H9 (cell line): ENCODE data around the gene TRAF2. TPM values are rescaled to one million over a fixed set of nuclear protein-coding genes. Genes with fewer than 3 reads are reported as not detected.
"Not testable (repeated sequence)": the region's sequence is repeated elsewhere in the genome, so short reads cannot be mapped to it uniquely, and the experiment has no call there.

Experiments used
- DNase-seq: peaks from one replicate; pipeline ENCODE4 v3.0.0-alpha.2; 2017
- H2AFZ ChIP-seq: one replicate; pipeline ENCODE4 v1.6.1; 2013; ENCODE audit warnings: mild to moderate bottlenecking, low read length, control low read depth, moderate library complexity
- H2AK5ac ChIP-seq: 2 replicates; pipeline ENCODE4 v1.6.1; 2013; ENCODE audit warnings: low read length, control low read depth, mixed read lengths; ENCODE audit not compliant: insufficient read length
- H2BK120ac ChIP-seq: one replicate; pipeline ENCODE4 v1.6.1; 2013; ENCODE audit warnings: low read depth, mild to moderate bottlenecking, low read length, control low read depth, inconsistent platforms; ENCODE audit not compliant: poor library complexity, severe bottlenecking
- H2BK12ac ChIP-seq: 2 replicates; pipeline ENCODE4 v1.6.1; 2013; ENCODE audit warnings: low read length, control low read depth, mixed read lengths, low read depth; ENCODE audit not compliant: insufficient read length
- H2BK15ac ChIP-seq: 2 replicates; pipeline ENCODE4 v1.6.1; 2013; ENCODE audit warnings: low read depth, low read length, control low read depth
- H2BK20ac ChIP-seq: one replicate; pipeline ENCODE4 v1.6.1; 2013; ENCODE audit warnings: low read depth, mild to moderate bottlenecking, low read length, control low read depth, inconsistent platforms; ENCODE audit not compliant: poor library complexity, severe bottlenecking
- H2BK5ac ChIP-seq: 2 replicates; pipeline ENCODE4 v1.6.1; 2013; ENCODE audit warnings: low read length, control low read depth, mixed read lengths; ENCODE audit not compliant: insufficient read length
- H3K14ac ChIP-seq: 2 replicates; pipeline ENCODE4 v1.6.1; 2013; ENCODE audit warnings: low read length, control low read depth; ENCODE audit not compliant: insufficient read depth
- H3K18ac ChIP-seq: 2 replicates; pipeline ENCODE4 v1.6.1; 2013; ENCODE audit warnings: low read depth, mild to moderate bottlenecking, mixed read lengths, low read length, control low read depth; ENCODE audit not compliant: insufficient read length
- H3K23ac ChIP-seq: 2 replicates; pipeline ENCODE4 v1.6.1; 2013; ENCODE audit warnings: low read length, control low read depth, mixed read lengths, low read depth; ENCODE audit not compliant: insufficient read length
- H3K23me2 ChIP-seq: 2 replicates; pipeline ENCODE4 v1.6.1; 2013; ENCODE audit warnings: low read depth, mild to moderate bottlenecking, mixed read lengths, low read length, control low read depth; ENCODE audit not compliant: insufficient read length, poor library complexity, severe bottlenecking
- H3K27ac ChIP-seq: 2 replicates; pipeline ENCODE4 v1.5.1; 2013; ENCODE audit warnings: low read length, control low read depth, mixed read lengths, low read depth; ENCODE audit not compliant: insufficient read length
- H3K27me3 ChIP-seq: 2 replicates; pipeline ENCODE4 v1.6.1; 2013; ENCODE audit warnings: low read length, control low read depth, inconsistent platforms; ENCODE audit not compliant: insufficient read depth
- H3K4ac ChIP-seq: 2 replicates; pipeline ENCODE4 v1.6.1; 2013; ENCODE audit warnings: low read depth, mild to moderate bottlenecking, control low read depth, inconsistent platforms, low read length, moderate library complexity
- H3K4me1 ChIP-seq: 2 replicates; pipeline ENCODE4 v1.6.1; 2013; ENCODE audit warnings: low read length, control low read depth, inconsistent platforms; ENCODE audit not compliant: insufficient read depth
- H3K4me2 ChIP-seq: 2 replicates; pipeline ENCODE4 v1.6.1; 2013; ENCODE audit warnings: low read length, control low read depth, mixed read lengths; ENCODE audit not compliant: insufficient read length, insufficient read depth
- H3K56ac ChIP-seq: 2 replicates; pipeline ENCODE4 v1.6.1; 2013; ENCODE audit warnings: low read depth, mild to moderate bottlenecking, mixed read lengths, low read length, control low read depth; ENCODE audit not compliant: insufficient read length
- H3K79me1 ChIP-seq: 2 replicates; pipeline ENCODE4 v1.6.1; 2013; ENCODE audit warnings: low read depth, mild to moderate bottlenecking, moderate library complexity, low read length, control low read depth, inconsistent platforms; ENCODE audit not compliant: insufficient read depth, poor library complexity, severe bottlenecking
- H3K79me2 ChIP-seq: 2 replicates; pipeline ENCODE4 v1.6.1; 2013; ENCODE audit warnings: low read length, control low read depth, inconsistent platforms; ENCODE audit not compliant: insufficient read depth
- H3K9ac ChIP-seq: 2 replicates; pipeline ENCODE4 v1.6.1; 2013; ENCODE audit warnings: low read length, control low read depth, mixed read lengths; ENCODE audit not compliant: insufficient read length; ENCODE audit errors: extremely low read depth
- H3K9me3 ChIP-seq: one replicate; pipeline ENCODE4 v1.6.1; 2013; ENCODE audit warnings: low read depth, low read length, inconsistent platforms; ENCODE audit not compliant: control insufficient read depth
- H3T11ph ChIP-seq: one replicate; pipeline ENCODE4 v1.6.1; 2013; ENCODE audit warnings: mild to moderate bottlenecking, low read length, control low read depth, inconsistent platforms
- H4K20me1 ChIP-seq: one replicate; pipeline ENCODE4 v1.6.1; 2013; ENCODE audit not compliant: control insufficient read depth, insufficient read length, insufficient read depth
- H4K5ac ChIP-seq: 2 replicates; pipeline ENCODE4 v1.6.1; 2013; ENCODE audit warnings: low read depth, mild to moderate bottlenecking, mixed read lengths, low read length, control low read depth; ENCODE audit not compliant: insufficient read length
- H4K8ac ChIP-seq: replicated peaks from 2 replicates; pipeline ENCODE4 v1.6.1; 2013; ENCODE audit warnings: low read length, control low read depth, mixed read lengths, low read depth; ENCODE audit not compliant: insufficient read length
- H4K91ac ChIP-seq: 2 replicates; pipeline ENCODE4 v1.6.1; 2013; ENCODE audit warnings: low read depth, mild to moderate bottlenecking, moderate library complexity, mixed read lengths, low read length, control low read depth; ENCODE audit not compliant: insufficient read length
- H3K27ac Mint-ChIP-seq, 3 experiments: 2 replicates in 2 of 3; 3 replicates in 1 of 3; pipeline ENCODE4 v1.8.0; 2020 to 2021; ENCODE audit warnings: mixed read lengths in 3 of 3, mild to moderate bottlenecking in 1 of 3, moderate library complexity in 1 of 3
- H3K27me3 Mint-ChIP-seq: 2 replicates; pipeline ENCODE4 v1.8.0; 2021; ENCODE audit warnings: low read depth, mild to moderate bottlenecking, moderate library complexity, mixed read lengths
- H3K36me3 Mint-ChIP-seq, 3 experiments: 2 replicates in 2 of 3; 3 replicates in 1 of 3; pipeline ENCODE4 v1.8.0; 2020 to 2021; ENCODE audit warnings: low read depth in 3 of 3, mixed read lengths in 3 of 3; ENCODE audit not compliant: insufficient read depth in 1 of 3
- H3K4me1 Mint-ChIP-seq, 2 experiments: 2 replicates each; pipeline ENCODE4 v1.8.0; 2020; ENCODE audit warnings: mixed read lengths in 2 of 2
- H3K4me3 Mint-ChIP-seq, 2 experiments: 2 replicates in 1 of 2; 3 replicates in 1 of 2; pipeline ENCODE4 v1.8.0; 2020 to 2021; ENCODE audit warnings: mild to moderate bottlenecking in 2 of 2, mixed read lengths in 2 of 2, moderate library complexity in 1 of 2
- H3K9me3 Mint-ChIP-seq, 2 experiments: 2 replicates in 1 of 2; 3 replicates in 1 of 2; pipeline ENCODE4 v1.8.0; 2020; ENCODE audit warnings: mild to moderate bottlenecking in 2 of 2, mixed read lengths in 2 of 2, moderate library complexity in 1 of 2
- WGBS: extraction: QIAGEN DNeasy Blood & Tissue Kit; methylation state at CpG from one replicate; pipeline ENCODE4 v1.1.7; 2013; ENCODE audit warnings: missing lambda C conversion rate, low lambda C conversion rate, mixed read lengths; ENCODE audit not compliant: insufficient read length; ENCODE audit errors: extremely low coverage; 5-methylcytosine and 5-hydroxymethylcytosine counted together
- total RNA-seq: library from RNA; stranded (reverse); gene quantifications from 2 replicates; pipeline ENCODE4 v1.2.1, GENCODE V29; 2021
- TF ChIP-seq, protein P1 (sequence below): fragments of 200-600 bp; sonication (generic); conservative IDR thresholded peaks from 3 replicates; pipeline ENCODE4 v1.8.0; 2021; ENCODE audit warnings: antibody characterized with exemption, mild to moderate bottlenecking

The TRAF2 gene
- total RNA-seq, 1 experiment from 2014 or later = 48.8 TPM

GRCh38 chr9:136842380-136842948 lies 43.9 kb upstream of the TRAF2 start, which contains the start of gene AJM1:
Gene AJM1, plus strand, starts transcription at chr9:136842478. Its CDS starts 1,937 bp downstream, at chr9:136844415.
- peaks cover 16 to 28% of the 10 kb centered on the region in 2 experiments for H3K4me1 Mint-ChIP-seq
- H3K23ac ChIP-seq = not testable (repeated sequence)

GRCh38 chr9:136843159-136843800 lies 43.0 kb upstream of the TRAF2 start:
- not testable (repeated sequence) for H2BK12ac ChIP-seq, H4K8ac ChIP-seq, H2BK5ac ChIP-seq, H3K18ac ChIP-seq, H3K4ac ChIP-seq, H3K4me2 ChIP-seq, H3K27me3 Mint-ChIP-seq, H3K9me3 Mint-ChIP-seq, H3K79me1 ChIP-seq, H3K79me2 ChIP-seq, H2BK20ac ChIP-seq, H2AK5ac ChIP-seq, H3K56ac ChIP-seq, DNase-seq, H3K4me1 ChIP-seq, H3K27ac Mint-ChIP-seq, H3K23me2 ChIP-seq, H3T11ph ChIP-seq, H3K23ac ChIP-seq, H3K9ac ChIP-seq, H2BK120ac ChIP-seq, H2AFZ ChIP-seq, H4K91ac ChIP-seq, H3K14ac ChIP-seq, H3K27me3 ChIP-seq, H4K5ac ChIP-seq, H3K27ac ChIP-seq, H2BK15ac ChIP-seq, H3K9me3 ChIP-seq, H4K20me1 ChIP-seq
- H3K36me3 Mint-ChIP-seq = peaks cover 0 to 13% (median 12%) of the 10 kb centered on the region in 3 experiments; a peak in 4 of 7 replicates
- WGBS = no CpG with 5 or more reads among the region's 21 CpGs
- peaks cover 16 to 28% of the 10 kb centered on the region in 2 experiments for H3K4me1 Mint-ChIP-seq
- H3K4me3 Mint-ChIP-seq = peak overlapping the region in 1 of 2 experiments; percentile 12; a peak in 1 of 5 replicates

More at GRCh38 chr9:136842380-136842948, 43.9 kb upstream of the TRAF2 start, which contains the start of gene AJM1:
- not testable (repeated sequence) for H3K27me3 ChIP-seq, H3K4ac ChIP-seq, H3T11ph ChIP-seq, H4K5ac ChIP-seq, H2AK5ac ChIP-seq, H2BK120ac ChIP-seq, H3K23me2 ChIP-seq, H3K14ac ChIP-seq, H3K79me2 ChIP-seq, H2BK12ac ChIP-seq, H3K4me2 ChIP-seq, H3K56ac ChIP-seq, H3K27me3 Mint-ChIP-seq, H3K9ac ChIP-seq, H4K91ac ChIP-seq, H3K9me3 Mint-ChIP-seq, H2AFZ ChIP-seq, H2BK15ac ChIP-seq, H3K27ac ChIP-seq, H3K79me1 ChIP-seq, H4K20me1 ChIP-seq, H3K9me3 ChIP-seq, H3K4me1 ChIP-seq, H3K18ac ChIP-seq, H2BK5ac ChIP-seq, H2BK20ac ChIP-seq, H4K8ac ChIP-seq
- Mint-ChIP-seq H3K36me3 (peaks cover 0 to 15% (median 15%) of the 10 kb centered on the region in 3 experiments; a peak in 4 of 7 replicates), H3K4me3 (peak within 1 kb of the TSS in 1 of 2 experiments; percentile 56), H3K27ac (0 out of 7 replicates have a peak within 1 kb of the TSS, but pooled peaks of 1 of the 3 experiments have one; percentile 64)
- no CpG with 5 or more reads among the region's 27 CpGs for WGBS
- DNase-seq = peak; percentile 87
- TF ChIP-seq, protein P1, sequence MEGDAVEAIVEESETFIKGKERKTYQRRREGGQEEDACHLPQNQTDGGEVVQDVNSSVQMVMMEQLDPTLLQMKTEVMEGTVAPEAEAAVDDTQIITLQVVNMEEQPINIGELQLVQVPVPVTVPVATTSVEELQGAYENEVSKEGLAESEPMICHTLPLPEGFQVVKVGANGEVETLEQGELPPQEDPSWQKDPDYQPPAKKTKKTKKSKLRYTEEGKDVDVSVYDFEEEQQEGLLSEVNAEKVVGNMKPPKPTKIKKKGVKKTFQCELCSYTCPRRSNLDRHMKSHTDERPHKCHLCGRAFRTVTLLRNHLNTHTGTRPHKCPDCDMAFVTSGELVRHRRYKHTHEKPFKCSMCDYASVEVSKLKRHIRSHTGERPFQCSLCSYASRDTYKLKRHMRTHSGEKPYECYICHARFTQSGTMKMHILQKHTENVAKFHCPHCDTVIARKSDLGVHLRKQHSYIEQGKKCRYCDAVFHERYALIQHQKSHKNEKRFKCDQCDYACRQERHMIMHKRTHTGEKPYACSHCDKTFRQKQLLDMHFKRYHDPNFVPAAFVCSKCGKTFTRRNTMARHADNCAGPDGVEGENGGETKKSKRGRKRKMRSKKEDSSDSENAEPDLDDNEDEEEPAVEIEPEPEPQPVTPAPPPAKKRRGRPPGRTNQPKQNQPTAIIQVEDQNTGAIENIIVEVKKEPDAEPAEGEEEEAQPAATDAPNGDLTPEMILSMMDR = peak; percentile 92
